SU-DHL-6 (cell line): Measurements from ENCODE around the gene C18orf32.
A peak's percentile ranks its signal among the peaks of the same experiment; 100 is the strongest.

ENCODE experiments used
- H2AFZ ChIP-seq: fragments of 200-600 bp; sonication (generic); 2 replicates; pipeline ENCODE4 v1.6.1; 2014; ENCODE audit warnings: low read depth, mild to moderate bottlenecking, moderate library complexity, mixed read lengths, antibody characterized with exemption, low read length; ENCODE audit not compliant: severe bottlenecking
- H3F3A ChIP-seq: fragments of 200-600 bp; shearing (Covaris generic); 2 replicates; pipeline ENCODE4 v1.6.0; 2016; ENCODE audit warnings: antibody characterized with exemption, mild to moderate bottlenecking; ENCODE audit not compliant: insufficient read depth
- H3K27ac ChIP-seq: fragments of 200-600 bp; sonication (generic); 2 replicates; pipeline ENCODE4 v1.5.1; 2016; ENCODE audit warnings: low read depth, mild to moderate bottlenecking, low read length, moderate library complexity, mixed read lengths
- H3K27me3 ChIP-seq: fragments of 200-600 bp; sonication (generic), shearing (Covaris generic); 2 replicates; pipeline ENCODE4 v1.6.0; 2014; ENCODE audit warnings: mild to moderate bottlenecking, low read length
- H3K36me3 ChIP-seq: fragments of 200-600 bp; sonication (generic); 2 replicates; pipeline ENCODE4 v1.6.1; 2014; ENCODE audit warnings: mild to moderate bottlenecking, low read length, mixed read lengths
- H3K4me2 ChIP-seq: fragments of 300-600, 200-600 bp; shearing (Covaris generic), sonication (generic); 2 replicates; pipeline ENCODE4 v1.6.0; 2014; ENCODE audit warnings: low read length, low read depth, mild to moderate bottlenecking; ENCODE audit not compliant: poor library complexity, severe bottlenecking
- H3K4me3 ChIP-seq: fragments of 200-600 bp; sonication (generic); 2 replicates; pipeline ENCODE4 v1.5.1; 2014; ENCODE audit warnings: antibody characterized with exemption, low read length, mild to moderate bottlenecking, mixed read lengths; ENCODE audit not compliant: insufficient read depth, poor library complexity, severe bottlenecking
- H3K79me2 ChIP-seq: fragments of 200-600 bp; sonication (generic); 2 replicates; pipeline ENCODE4 v1.6.1; 2014; ENCODE audit warnings: mild to moderate bottlenecking, low read length, moderate library complexity; ENCODE audit not compliant: insufficient read depth
- H3K9ac ChIP-seq: fragments of 200-600 bp; sonication (generic); 2 replicates; pipeline ENCODE4 v1.7.0; 2014; ENCODE audit warnings: mild to moderate bottlenecking, low read length
- H3K9me2 ChIP-seq: fragments of 200-600 bp; sonication (generic); replicated peaks from 2 replicates; pipeline ENCODE4 v1.6.1; 2014; ENCODE audit warnings: low read length; ENCODE audit not compliant: insufficient read depth
- H3K9me3 ChIP-seq: fragments of 200-600 bp; sonication (generic); 2 replicates; pipeline ENCODE4 v1.6.1; 2014; ENCODE audit warnings: low read length, mixed read lengths; ENCODE audit not compliant: insufficient read depth
- H4K20me1 ChIP-seq: fragments of 200-600 bp; sonication (generic); 2 replicates; pipeline ENCODE4 v1.6.1; 2014; ENCODE audit warnings: low read depth, mild to moderate bottlenecking, antibody characterized with exemption, low read length, moderate library complexity, mixed read lengths
- EZH2phosphoT487 ChIP-seq: fragments of 200-600 bp; sonication (generic), shearing (Covaris generic); conservative IDR thresholded peaks from 2 replicates; pipeline ENCODE4 v1.6.1; 2018; ENCODE audit warnings: mild to moderate bottlenecking, antibody characterized with exemption, low read length, moderate library complexity, mixed read lengths
- TF ChIP-seq, protein P1 (sequence below): fragments of 200-600 bp; sonication (generic); IDR thresholded peaks from one replicate; pipeline ENCODE4 v1.5.1; 2017; ENCODE audit warnings: antibody characterized with exemption, mild to moderate bottlenecking, low read length, moderate library complexity; ENCODE audit not compliant: insufficient read depth, poor library complexity, severe bottlenecking

C18orf32 gene

DNA sequence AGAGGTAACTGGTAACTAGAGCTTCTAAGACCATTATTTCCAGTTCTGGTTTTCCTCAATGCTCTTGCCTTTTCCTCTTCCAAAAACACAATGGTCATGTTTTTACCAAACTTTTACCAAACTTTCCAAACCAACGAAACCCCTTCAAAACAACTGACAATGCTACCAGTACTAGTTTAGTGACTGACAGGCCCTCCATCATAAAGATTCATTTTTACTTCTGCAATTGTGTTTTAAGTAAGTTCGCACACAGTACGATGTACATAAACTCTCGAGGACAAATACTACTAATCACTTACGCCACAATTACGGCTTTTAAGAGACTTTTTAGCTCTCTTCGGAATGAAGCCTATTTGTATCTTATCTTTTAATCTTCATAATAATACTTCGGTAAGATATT, 900 bp downstream of the C18orf32 start:
- H2AFZ ChIP-seq, result peak overlapping the region; percentile 52
- H3K79me2 ChIP-seq, result peaks cover 47% of the 10 kb centered on the region

DNA sequence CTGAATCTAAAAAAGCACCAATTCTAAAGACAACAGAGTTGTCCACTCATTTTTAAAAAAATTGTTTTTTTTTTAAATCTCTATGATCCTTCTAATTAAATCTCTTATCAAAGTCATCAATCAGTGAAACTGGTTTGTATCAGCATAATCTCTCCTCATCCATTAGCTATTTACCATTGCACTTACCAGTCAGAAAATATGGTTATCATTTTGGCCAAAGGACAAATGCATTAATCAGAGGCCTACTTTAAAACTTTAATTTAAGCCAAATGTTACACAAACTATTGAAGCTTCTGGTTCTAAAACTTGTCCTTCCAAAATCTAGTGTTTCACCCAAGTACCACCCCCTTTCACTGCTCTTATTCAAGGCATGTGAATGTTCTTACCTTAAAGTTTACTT, 3.8 kb downstream of the C18orf32 start:
- H3K36me3 ChIP-seq, result peaks cover 24% of the 10 kb centered on the region
- no peak overlapping the region for H2AFZ ChIP-seq
- no peak overlapping the region for H3K27ac ChIP-seq
- H3K9me2 ChIP-seq, result no peaks in the 10 kb centered on the region
- peaks cover 32% of the 10 kb centered on the region for H3K79me2 ChIP-seq
- no peaks in the 10 kb centered on the region for H4K20me1 ChIP-seq
- H3K9ac ChIP-seq, result no peak overlapping the region
- H3K9me3 ChIP-seq, result no peaks in the 10 kb centered on the region
- no peak overlapping the region for H3K4me3 ChIP-seq
- TF ChIP-seq, protein P1, sequence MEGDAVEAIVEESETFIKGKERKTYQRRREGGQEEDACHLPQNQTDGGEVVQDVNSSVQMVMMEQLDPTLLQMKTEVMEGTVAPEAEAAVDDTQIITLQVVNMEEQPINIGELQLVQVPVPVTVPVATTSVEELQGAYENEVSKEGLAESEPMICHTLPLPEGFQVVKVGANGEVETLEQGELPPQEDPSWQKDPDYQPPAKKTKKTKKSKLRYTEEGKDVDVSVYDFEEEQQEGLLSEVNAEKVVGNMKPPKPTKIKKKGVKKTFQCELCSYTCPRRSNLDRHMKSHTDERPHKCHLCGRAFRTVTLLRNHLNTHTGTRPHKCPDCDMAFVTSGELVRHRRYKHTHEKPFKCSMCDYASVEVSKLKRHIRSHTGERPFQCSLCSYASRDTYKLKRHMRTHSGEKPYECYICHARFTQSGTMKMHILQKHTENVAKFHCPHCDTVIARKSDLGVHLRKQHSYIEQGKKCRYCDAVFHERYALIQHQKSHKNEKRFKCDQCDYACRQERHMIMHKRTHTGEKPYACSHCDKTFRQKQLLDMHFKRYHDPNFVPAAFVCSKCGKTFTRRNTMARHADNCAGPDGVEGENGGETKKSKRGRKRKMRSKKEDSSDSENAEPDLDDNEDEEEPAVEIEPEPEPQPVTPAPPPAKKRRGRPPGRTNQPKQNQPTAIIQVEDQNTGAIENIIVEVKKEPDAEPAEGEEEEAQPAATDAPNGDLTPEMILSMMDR, result no peak
- TF ChIP-seq EZH2phosphoT487, result no peak
- peaks cover 25% of the 10 kb centered on the region for H3F3A ChIP-seq
- no peaks in the 10 kb centered on the region for H3K27me3 ChIP-seq
- no peak overlapping the region for H3K4me2 ChIP-seq

More for the DNA sequence above, 900 bp downstream of the C18orf32 start:
- Histone ChIP-seq H3K9me3 (no peaks in the 10 kb centered on the region), H4K20me1 (peaks cover 15% of the 10 kb centered on the region; the same call in 1 of the 2 replicates), H3K4me2 (peak overlapping the region; percentile 83), H3K4me3 (peak overlapping the region; percentile 85), H3K9ac (peak overlapping the region; percentile 75), H3K36me3 (peaks cover 47% of the 10 kb centered on the region), H3F3A (peaks cover 49% of the 10 kb centered on the region), H3K27me3 (no peaks in the 10 kb centered on the region), H3K9me2 (no peaks in the 10 kb centered on the region), H3K27ac (peak overlapping the region; percentile 90)
- no peak for TF ChIP-seq EZH2phosphoT487

DNA sequence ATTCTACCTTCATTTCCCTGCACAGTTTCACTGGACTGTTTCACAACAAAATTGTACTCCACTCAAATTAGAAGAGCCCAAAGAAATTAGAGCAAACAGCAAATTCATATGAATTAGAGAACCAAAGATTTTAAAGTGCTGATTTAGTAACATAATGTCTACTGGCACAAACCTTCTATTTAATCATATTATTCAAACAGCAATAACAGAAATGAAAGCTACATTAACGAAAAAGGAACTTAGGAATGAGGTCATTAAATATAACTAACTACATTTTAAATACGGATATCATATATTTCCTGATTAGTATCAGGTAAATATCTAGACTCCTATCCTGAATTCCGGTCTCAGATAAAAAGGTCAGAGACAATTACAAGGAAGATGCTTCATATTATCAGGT, 5.1 kb downstream of the C18orf32 start:
- TF ChIP-seq, protein P1, result no peak
- no peak for TF ChIP-seq EZH2phosphoT487
- Histone ChIP-seq H3K4me2 (no peak overlapping the region), H3K27me3 (no peaks in the 10 kb centered on the region), H3K9ac (no peak overlapping the region), H3K9me2 (no peaks in the 10 kb centered on the region), H3K9me3 (no peaks in the 10 kb centered on the region), H3K27ac (no peak overlapping the region), H3K79me2 (peaks cover 32% of the 10 kb centered on the region), H3K4me3 (no peak overlapping the region), H4K20me1 (no peaks in the 10 kb centered on the region), H3K36me3 (peaks cover 21% of the 10 kb centered on the region), H3F3A (peaks cover 15% of the 10 kb centered on the region), H2AFZ (no peak overlapping the region)

DNA sequence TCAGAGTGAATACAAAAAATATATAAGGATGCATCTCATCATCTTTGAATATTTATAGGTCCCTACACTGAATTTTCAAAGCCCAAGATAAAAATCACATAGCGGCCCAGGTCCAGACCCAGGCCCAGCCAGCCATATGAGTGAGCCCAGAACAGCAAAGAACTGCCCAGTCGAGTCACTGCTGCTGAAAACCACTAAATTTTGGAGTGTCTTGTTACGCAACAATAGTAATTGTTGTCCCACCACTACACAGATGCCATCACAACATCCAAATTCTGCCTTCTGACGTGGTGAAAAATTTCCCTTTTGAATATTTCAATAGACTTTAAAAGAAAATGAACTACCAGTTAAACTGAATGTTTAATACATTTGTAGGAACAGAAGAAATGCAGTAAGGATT, 5.7 kb downstream of the C18orf32 start:
- H3K4me3 ChIP-seq, result no peak overlapping the region
- no peak overlapping the region for H3K4me2 ChIP-seq
- TF ChIP-seq, protein P1, result no peak
- TF ChIP-seq EZH2phosphoT487, result no peak
- no peaks in the 10 kb centered on the region for H4K20me1 ChIP-seq
- H3K9me3 ChIP-seq, result no peaks in the 10 kb centered on the region
- no peak overlapping the region for H3K9ac ChIP-seq
- H2AFZ ChIP-seq, result no peak overlapping the region
- peaks cover 10% of the 10 kb centered on the region for H3F3A ChIP-seq
- no peak overlapping the region for H3K27ac ChIP-seq
- H3K9me2 ChIP-seq, result no peaks in the 10 kb centered on the region
- H3K27me3 ChIP-seq, result no peaks in the 10 kb centered on the region
- H3K79me2 ChIP-seq, result peaks cover 27% of the 10 kb centered on the region
- H3K36me3 ChIP-seq, result peaks cover 21% of the 10 kb centered on the region
